ENCODE results near the gene SYT13. TPM values are rescaled to one million over a fixed set of nuclear protein-coding genes. Genes with fewer than 3 reads are reported as not detected.

The SYT13 gene
- total RNA-seq (10 to 100 TPM; 21.5 to 78.4 TPM), polyA plus RNA-seq (ENCODE audit: insufficient read length in 2 of 2) (10 to 100 TPM; 65.7 to 71.0 TPM)
- long read RNA-seq, donor 1, full-length matches to known transcripts = 33 of 45 reads
- long read RNA-seq, donor 1, partial matches to known transcripts = 12 of 45 reads
- long read RNA-seq, donor 1, other reads (novel, unspliced or antisense) = 0 of 45 reads
- long read RNA-seq, donor 2, full-length matches to known transcripts = 4 of 10 reads
- long read RNA-seq, donor 2, partial matches to known transcripts = 6 of 10 reads
- long read RNA-seq, donor 2, other reads (novel, unspliced or antisense) = 0 of 10 reads
- long read RNA-seq, donor 3, full-length matches to known transcripts = 9 of 16 reads
- long read RNA-seq, donor 3, partial matches to known transcripts = 7 of 16 reads
- long read RNA-seq, donor 3, other reads (novel, unspliced or antisense) = 0 of 16 reads
- long read RNA-seq, donor 4, full-length matches to known transcripts = 1 of 6 reads
- long read RNA-seq, donor 4, partial matches to known transcripts = 5 of 6 reads
- long read RNA-seq, donor 4, other reads (novel, unspliced or antisense) = 0 of 6 reads

DNA sequence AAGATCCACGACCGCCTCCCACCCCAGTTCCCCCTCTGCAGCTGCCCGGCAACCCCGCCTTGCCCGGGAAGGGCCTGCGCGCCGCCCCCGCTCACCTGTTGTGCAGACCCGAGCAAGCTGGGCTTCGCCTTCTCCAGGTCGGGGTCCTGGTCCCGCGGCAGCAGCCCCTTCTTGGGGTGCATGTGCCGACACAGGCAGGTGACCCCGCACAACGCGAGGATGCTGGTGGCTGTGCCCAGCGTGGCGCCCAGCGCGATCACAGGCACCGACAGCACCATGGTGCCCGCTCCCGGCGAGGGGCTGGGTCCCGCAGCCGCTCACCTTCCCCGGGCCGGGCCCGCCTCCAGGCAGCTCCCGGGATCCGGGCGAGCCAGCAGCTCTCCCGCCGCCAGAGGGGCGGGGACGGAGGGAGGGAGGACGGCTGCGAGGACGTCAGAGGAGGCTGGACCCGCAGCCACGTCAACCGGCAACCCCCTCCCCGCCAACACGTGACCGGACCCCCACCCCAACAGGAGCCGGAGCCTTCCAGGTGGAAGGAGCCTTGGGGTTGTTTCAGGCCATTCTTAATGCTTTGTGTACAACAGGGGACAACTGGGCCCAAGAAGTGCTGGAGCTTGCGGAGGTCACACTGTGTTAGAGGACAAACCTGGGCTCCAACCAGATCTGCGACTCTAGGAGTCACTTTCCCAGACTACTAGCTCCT is at the start of gene SYT13:
SYT13 (minus strand) TSS at position 412 of the 703 bp plus-strand sequence; CDS start at position 278, 134 bp downstream.
- Histone ChIP-seq H3K27ac (ENCODE audit: low read depth, low read length) (no peak within 1 kb of the TSS), H3K4me3 (ENCODE audit: low read depth, low read length) (peak within 1 kb of the TSS; percentile 51), H3K36me3 (ENCODE audit: control insufficient read depth, insufficient read depth, low read length) (no peaks in the 10 kb centered on the region), H3K9me3 (ENCODE audit: control insufficient read depth, insufficient read depth, low read length) (no peaks in the 10 kb centered on the region), H3K27me3 (ENCODE audit: control insufficient read depth, insufficient read depth, low read length) (peaks cover 15% of the 10 kb centered on the region), H3K4me1 (ENCODE audit: control insufficient read depth, insufficient read depth, low read length) (peaks cover 10% of the 10 kb centered on the region)
- peak in 4 of 6 donors; percentile 42 to 96 (median 78) for DNase-seq (ENCODE audit: low read depth in 4 of 6, low spot score in 6 of 6)
- WGBS (ENCODE audit: insufficient coverage) = under 1% methylated on average over 49 of the region's 50 CpGs

DNA sequence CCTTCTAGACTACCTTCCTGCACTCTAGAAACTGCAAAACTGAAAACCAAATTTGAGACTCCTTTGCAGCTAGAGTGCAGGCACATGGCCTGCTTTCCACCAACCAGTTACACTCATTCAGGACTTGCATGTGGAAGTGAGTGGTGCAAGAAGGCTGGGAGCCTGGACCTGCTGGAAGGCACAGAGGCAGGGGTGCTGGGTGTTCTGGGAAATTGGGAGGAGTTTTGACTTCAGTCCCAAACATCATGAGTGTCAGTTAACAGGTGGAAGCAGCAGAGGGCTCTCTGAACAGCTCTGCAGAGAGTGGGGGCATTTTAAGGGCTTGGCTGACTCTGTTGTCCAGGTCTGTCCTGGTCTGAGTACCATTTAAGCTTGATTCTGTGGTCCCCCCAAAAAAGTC is 49.3 kb upstream of the SYT13 start:
- Histone ChIP-seq H3K36me3 (ENCODE audit: control insufficient read depth, insufficient read depth, low read length) (no peaks in the 10 kb centered on the region), H3K9me3 (ENCODE audit: control insufficient read depth, insufficient read depth, low read length) (no peaks in the 10 kb centered on the region), H3K27me3 (ENCODE audit: control insufficient read depth, insufficient read depth, low read length) (no peaks in the 10 kb centered on the region), H3K4me1 (ENCODE audit: control insufficient read depth, insufficient read depth, low read length) (peaks cover 7% of the 10 kb centered on the region), H3K4me3 (ENCODE audit: low read depth, low read length) (no peak overlapping the region), H3K27ac (ENCODE audit: low read depth, low read length) (no peak overlapping the region)
- DNase-seq (ENCODE audit: low read depth in 4 of 6, low spot score in 6 of 6) = no peak

GRCh38 chr11:45334836-45335235 is 48.7 kb upstream of the SYT13 start:
- Histone ChIP-seq H3K9me3 (ENCODE audit: control insufficient read depth, insufficient read depth, low read length) (no peaks in the 10 kb centered on the region), H3K27ac (ENCODE audit: low read depth, low read length) (no peak overlapping the region), H3K4me3 (ENCODE audit: low read depth, low read length) (no peak overlapping the region), H3K27me3 (ENCODE audit: control insufficient read depth, insufficient read depth, low read length) (no peaks in the 10 kb centered on the region), H3K36me3 (ENCODE audit: control insufficient read depth, insufficient read depth, low read length) (no peaks in the 10 kb centered on the region), H3K4me1 (ENCODE audit: control insufficient read depth, insufficient read depth, low read length) (peaks cover 2% of the 10 kb centered on the region)
- DNase-seq (ENCODE audit: low read depth in 4 of 6, low spot score in 6 of 6) = no peak
- no CpG with 5 or more reads among the region's 5 CpGs for whole genome bisulfite sequencing (ENCODE audit: insufficient coverage)

- no peaks in the 10 kb centered on the region for H3K9me3 ChIP-seq (ENCODE audit: control insufficient read depth, insufficient read depth, low read length)
- H3K4me1 ChIP-seq (ENCODE audit: control insufficient read depth, insufficient read depth, low read length) = no peaks in the 10 kb centered on the region
- DNase-seq (ENCODE audit: low read depth in 4 of 6, low spot score in 6 of 6) = no peak
- 83% methylated on average over 6 of the region's 10 CpGs for WGBS (ENCODE audit: insufficient coverage)
- no peaks in the 10 kb centered on the region for H3K36me3 ChIP-seq (ENCODE audit: control insufficient read depth, insufficient read depth, low read length)
- H3K27ac ChIP-seq (ENCODE audit: low read depth, low read length) = no peak overlapping the region
- no peaks in the 10 kb centered on the region for H3K27me3 ChIP-seq (ENCODE audit: control insufficient read depth, insufficient read depth, low read length)
- no peak overlapping the region for H3K4me3 ChIP-seq (ENCODE audit: low read depth, low read length)
These were observed 48.3 kb upstream of the SYT13 start for GRCh38 chr11:45334410-45334809.

GRCh38 chr11:45333001-45333971 is 47.1 kb upstream of the SYT13 start:
- no peaks in the 10 kb centered on the region for H3K27me3 ChIP-seq (ENCODE audit: control insufficient read depth, insufficient read depth, low read length)
- no peak overlapping the region for H3K4me3 ChIP-seq (ENCODE audit: low read depth, low read length)
- H3K36me3 ChIP-seq (ENCODE audit: control insufficient read depth, insufficient read depth, low read length) = no peaks in the 10 kb centered on the region
- DNase-seq (ENCODE audit: low read depth in 4 of 6, low spot score in 6 of 6) = peak in 2 of 6 donors; percentile 36 to 70
- no peaks in the 10 kb centered on the region for H3K9me3 ChIP-seq (ENCODE audit: control insufficient read depth, insufficient read depth, low read length)
- H3K4me1 ChIP-seq (ENCODE audit: control insufficient read depth, insufficient read depth, low read length) = no peaks in the 10 kb centered on the region
- WGBS (ENCODE audit: insufficient coverage) = 55% methylated on average over 10 of the region's 19 CpGs
- H3K27ac ChIP-seq (ENCODE audit: low read depth, low read length) = no peak overlapping the region

DNA sequence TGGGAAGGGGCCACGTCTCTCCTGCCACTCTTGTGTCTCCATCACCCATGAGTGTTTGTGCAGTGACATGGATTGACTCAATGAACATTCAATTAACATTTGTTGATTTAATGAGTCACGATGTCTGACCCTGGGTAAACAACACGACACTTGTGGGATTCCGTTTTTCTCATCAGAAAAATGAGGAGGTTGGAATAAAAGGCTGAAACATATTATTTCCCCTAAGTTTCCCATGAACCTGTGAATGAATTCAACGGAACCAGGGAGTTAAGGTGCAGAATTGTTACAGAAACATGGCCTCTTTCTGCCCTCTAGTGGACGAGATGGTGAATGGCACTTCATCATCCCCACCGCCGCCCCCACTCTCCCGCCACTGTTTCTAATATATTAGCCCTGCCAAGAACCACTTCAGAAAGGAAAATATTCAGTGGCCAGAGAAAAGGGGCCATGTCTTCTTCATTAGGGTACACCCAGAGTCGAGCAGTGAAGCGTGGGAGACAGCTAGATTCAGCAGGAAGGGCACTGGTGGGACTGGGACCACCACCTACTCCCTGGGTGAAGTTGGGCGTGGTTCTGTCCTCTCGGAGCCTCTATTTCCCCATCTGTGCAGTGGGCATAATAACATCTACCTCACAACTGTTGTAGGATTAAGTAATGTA is 46.3 kb upstream of the SYT13 start:
- WGBS (ENCODE audit: insufficient coverage) = 5% methylated on average over 2 of the region's 13 CpGs
- Histone ChIP-seq H3K4me3 (ENCODE audit: low read depth, low read length) (no peak overlapping the region), H3K9me3 (ENCODE audit: control insufficient read depth, insufficient read depth, low read length) (peaks cover 2% of the 10 kb centered on the region), H3K27ac (ENCODE audit: low read depth, low read length) (no peak overlapping the region), H3K36me3 (ENCODE audit: control insufficient read depth, insufficient read depth, low read length) (no peaks in the 10 kb centered on the region), H3K27me3 (ENCODE audit: control insufficient read depth, insufficient read depth, low read length) (no peaks in the 10 kb centered on the region), H3K4me1 (ENCODE audit: control insufficient read depth, insufficient read depth, low read length) (no peaks in the 10 kb centered on the region)
- DNase-seq (ENCODE audit: low read depth in 4 of 6, low spot score in 6 of 6) = peak in 5 of 6 donors; percentile 17 to 90 (median 48)

- no peaks in the 10 kb centered on the region for H3K27me3 ChIP-seq (ENCODE audit: control insufficient read depth, insufficient read depth, low read length)
- H3K4me1 ChIP-seq (ENCODE audit: control insufficient read depth, insufficient read depth, low read length) = no peaks in the 10 kb centered on the region
- WGBS (ENCODE audit: insufficient coverage) = 77% methylated on average over 3 of the region's 4 CpGs
- no peak for DNase-seq (ENCODE audit: low read depth in 4 of 6, low spot score in 6 of 6)
- no peak overlapping the region for H3K27ac ChIP-seq (ENCODE audit: low read depth, low read length)
- H3K9me3 ChIP-seq (ENCODE audit: control insufficient read depth, insufficient read depth, low read length) = peaks cover 4% of the 10 kb centered on the region
- no peak overlapping the region for H3K4me3 ChIP-seq (ENCODE audit: low read depth, low read length)
- no peaks in the 10 kb centered on the region for H3K36me3 ChIP-seq (ENCODE audit: control insufficient read depth, insufficient read depth, low read length)
These were observed 45.7 kb upstream of the SYT13 start for GRCh38 chr11:45331839-45332238.

DNA sequence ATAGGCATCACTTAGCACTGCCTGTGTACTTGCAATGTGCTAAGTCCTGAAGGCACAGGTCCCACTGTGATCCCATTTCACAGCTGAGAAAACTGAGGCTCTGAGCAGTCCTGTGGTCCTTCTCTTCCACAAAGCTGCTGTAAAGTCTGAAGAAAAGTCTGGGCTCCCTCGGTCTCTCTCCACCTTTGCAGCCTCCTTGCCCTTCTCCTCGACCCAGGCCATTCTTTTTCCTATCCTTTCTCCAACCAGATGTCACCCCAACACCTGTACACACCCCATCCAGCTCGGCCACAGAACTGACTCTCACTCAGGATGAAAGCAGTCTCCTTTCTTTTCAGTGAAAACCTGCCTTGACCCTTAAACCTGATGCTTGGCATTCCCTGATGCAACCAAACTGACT is 42.6 kb upstream of the SYT13 start:
- Histone ChIP-seq H3K36me3 (ENCODE audit: control insufficient read depth, insufficient read depth, low read length) (no peaks in the 10 kb centered on the region), H3K27me3 (ENCODE audit: control insufficient read depth, insufficient read depth, low read length) (no peaks in the 10 kb centered on the region), H3K4me3 (ENCODE audit: low read depth, low read length) (no peak overlapping the region), H3K4me1 (ENCODE audit: control insufficient read depth, insufficient read depth, low read length) (peaks cover 3% of the 10 kb centered on the region), H3K27ac (ENCODE audit: low read depth, low read length) (no peak overlapping the region), H3K9me3 (ENCODE audit: control insufficient read depth, insufficient read depth, low read length) (peaks cover 4% of the 10 kb centered on the region)
- 79% methylated on average over 3 of the region's 3 CpGs for WGBS (ENCODE audit: insufficient coverage)
- DNase-seq (ENCODE audit: low read depth in 4 of 6, low spot score in 6 of 6) = no peak

GRCh38 chr11:45324459-45324858 is 38.3 kb upstream of the SYT13 start:
- Histone ChIP-seq H3K36me3 (ENCODE audit: control insufficient read depth, insufficient read depth, low read length) (no peaks in the 10 kb centered on the region), H3K4me1 (ENCODE audit: control insufficient read depth, insufficient read depth, low read length) (peaks cover 6% of the 10 kb centered on the region), H3K4me3 (ENCODE audit: low read depth, low read length) (no peak overlapping the region), H3K27me3 (ENCODE audit: control insufficient read depth, insufficient read depth, low read length) (no peaks in the 10 kb centered on the region), H3K9me3 (ENCODE audit: control insufficient read depth, insufficient read depth, low read length) (peaks cover 4% of the 10 kb centered on the region), H3K27ac (ENCODE audit: low read depth, low read length) (no peak overlapping the region)
- WGBS (ENCODE audit: insufficient coverage) = 76% methylated on average over 4 of the region's 6 CpGs
- no peak for DNase-seq (ENCODE audit: low read depth in 4 of 6, low spot score in 6 of 6)
